HepG2 (cell line): Measurements from ENCODE around the gene ZNF558. TPM values are rescaled to one million over a fixed set of nuclear protein-coding genes. Genes with fewer than 3 reads are reported as not detected.

Experiments used
- AHDC1 ChIP-seq: sonication (generic); formaldehyde crosslinking; IDR thresholded peaks from 2 replicates; pipeline ENCODE4 v1.5.1; 2020; ENCODE audit warnings: mild to moderate bottlenecking, missing genetic modification reagents, borderline replicate concordance
- AKAP8 ChIP-seq: sonication (generic); formaldehyde crosslinking; IDR thresholded peaks from 2 replicates; pipeline ENCODE4 v1.5.1; 2020; ENCODE audit warnings: mild to moderate bottlenecking, missing genetic modification reagents
- ATF6 ChIP-seq: sonication (generic); formaldehyde crosslinking; conservative IDR thresholded peaks from 2 replicates; pipeline ENCODE4 v1.4.0; 2020; ENCODE audit warnings: missing genetic modification reagents
- HMGXB4 ChIP-seq, 2 experiments: sonication (generic) in 1 of 2; formaldehyde crosslinking in 1 of 2; IDR thresholded peaks; 2 replicates each; pipeline versions ENCODE4 v1.4.0 to v1.6.1; 2018 to 2020; ENCODE audit warnings: missing genetic modification reagents in 2 of 2, borderline replicate concordance in 1 of 2, low read depth in 1 of 2, mild to moderate bottlenecking in 1 of 2, missing biosample characterization in 1 of 2
- HNRNPLL ChIP-seq: fragments of 200-400 bp; formaldehyde crosslinking; IDR thresholded peaks from 2 replicates; pipeline ENCODE4 v1.6.1; 2017; ENCODE audit warnings: mild to moderate bottlenecking, low read depth, low read length; ENCODE audit not compliant: poor library complexity, severe bottlenecking
- HNRNPUL1 ChIP-seq: fragments of 200-400 bp; formaldehyde crosslinking; IDR thresholded peaks from 2 replicates; pipeline ENCODE4 v1.6.1; 2017; ENCODE audit warnings: low read depth, mild to moderate bottlenecking, low read length, moderate library complexity
- HOXD1 ChIP-seq: sonication (generic); formaldehyde crosslinking; IDR thresholded peaks from 2 replicates; pipeline ENCODE4 v1.5.0; 2020; ENCODE audit warnings: missing genetic modification reagents
- LRRFIP1 ChIP-seq: sonication (generic); formaldehyde crosslinking; conservative IDR thresholded peaks from 2 replicates; pipeline ENCODE4 v1.4.0; 2020; ENCODE audit warnings: missing genetic modification reagents
- NFKB2 ChIP-seq: sonication (generic); formaldehyde crosslinking; IDR thresholded peaks from 2 replicates; pipeline ENCODE4 v1.4.0; 2020; ENCODE audit warnings: missing genetic modification reagents, borderline replicate concordance
- PHF5A ChIP-seq: IDR thresholded peaks from one replicate; pipeline ENCODE4 v1.6.1; 2018; ENCODE audit warnings: low read depth, missing genetic modification reagents; ENCODE audit not compliant: unreplicated experiment
- TEAD2 ChIP-seq: sonication (generic); formaldehyde crosslinking; IDR thresholded peaks from 2 replicates; pipeline ENCODE4 v1.9.0; 2021; ENCODE audit warnings: missing genetic modification reagents
- TERF1 ChIP-seq: sonication (generic); formaldehyde crosslinking; IDR thresholded peaks from 2 replicates; pipeline ENCODE4 v1.8.0; 2022; ENCODE audit warnings: mild to moderate bottlenecking, missing genetic modification reagents, moderate library complexity
- ZNF33B ChIP-seq: sonication (generic); formaldehyde crosslinking; IDR thresholded peaks from 2 replicates; pipeline ENCODE4 v1.5.1; 2020; ENCODE audit warnings: mild to moderate bottlenecking, missing genetic modification reagents
- ZNF749 ChIP-seq: sonication (generic); formaldehyde crosslinking; IDR thresholded peaks from 2 replicates; pipeline ENCODE4 v1.8.0; 2022; ENCODE audit warnings: mild to moderate bottlenecking, missing genetic modification reagents, moderate library complexity, borderline replicate concordance
- polyA plus RNA-seq, 8 experiments: library from polyadenylated mRNA; depleted of rRNA in 3 of 8; stranded (reverse) in 7 of 8; unstranded in 1 of 8; fragments of >200 nt; fragmentation: Illumina TruSeq in 4 of 8; extraction: Trizol in 4 of 8; gene quantifications; 2 replicates each; pipeline versions ENCODE4 v1.2.1 to v1.2.3, GENCODE V29; 2011 to 2016; ENCODE audit warnings: low read depth in 4 of 8, missing spikeins in 1 of 8, mixed read lengths in 1 of 8; ENCODE audit not compliant: insufficient read depth in 1 of 8
- total RNA-seq, 5 experiments: library from RNA; depleted of rRNA; stranded (reverse); fragments of >200 nt; fragmentation: Illumina TruSeq; extraction: Trizol; gene quantifications; 2 replicates each; pipeline ENCODE4 v1.2.3, GENCODE V29; 2016; ENCODE audit warnings: low read depth in 1 of 5

Gene ZNF558
- total and polyA plus RNA-seq, 2 of the 13 experiments (the other 11 are each of a cell fraction or from before 2014, with no cell fraction given), result 9.5 to 10.8 TPM

- TF ChIP-seq HNRNPUL1 (no peak), ZNF33B (CRISPR knock-in tag) (peak; percentile 28; the same call in 1 of the 2 replicates), HNRNPLL (no peak), PHF5A (CRISPR knock-in tag) (no peak), TERF1 (CRISPR knock-in tag) (no peak), HMGXB4 (CRISPR knock-in tag; IDR thresholded peaks at IDR 0.05; ENCODE audit: borderline replicate concordance in 1 of 2, low read depth in 1 of 2) (peak; percentile 63 to 65), AKAP8 (CRISPR knock-in tag) (no peak), LRRFIP1 (CRISPR knock-in tag) (no peak), TEAD2 (CRISPR knock-in tag) (no peak), AHDC1 (no peak), ZNF749 (CRISPR knock-in tag) (no peak), HOXD1 (no peak), ATF6 (CRISPR knock-in tag) (no peak), NFKB2 (CRISPR knock-in tag) (no peak)
Measured at GRCh38 chr19:8832132-8833021, at the start of gene ZNF558, which contains the start of gene MBD3L1 (continued).
